Small intestine (tissue), 7 donors: ENCODE data around the gene PTPRCAP. TPM values are rescaled to one million over a fixed set of nuclear protein-coding genes. Genes with fewer than 3 reads are reported as not detected.
A peak's percentile ranks its signal among the peaks of the same experiment; 100 is the strongest.

Source experiments
- DNase-seq, 2 donors: peaks; one replicate each; pipeline versions ENCODE4 v3.0.0 to v3.0.0-alpha.2; 2013
- FAIRE-seq: peaks from 2 replicates; lab custom pipeline; 2012; peaks lifted over from hg19 to GRCh38; lab: Jason Lieb, UNC
- H3K27ac ChIP-seq, 3 donors: one replicate each; pipeline ENCODE4 v1.5.1; 2013; ENCODE audit warnings: low read length in 2 of 3, mild to moderate bottlenecking in 2 of 3, control low read depth in 1 of 3, inconsistent platforms in 1 of 3, low read depth in 1 of 3, moderate library complexity in 1 of 3
- H3K27me3 ChIP-seq, 3 donors: one replicate each; pipeline ENCODE4 v1.6.1; 2013; ENCODE audit warnings: low read length in 3 of 3, inconsistent platforms in 1 of 3; ENCODE audit not compliant: control insufficient read depth in 3 of 3, insufficient read depth in 3 of 3
- H3K36me3 ChIP-seq, 3 donors: one replicate each; pipeline ENCODE4 v1.6.1; 2013; ENCODE audit warnings: low read length in 3 of 3, inconsistent platforms in 1 of 3, low read depth in 1 of 3, mild to moderate bottlenecking in 1 of 3, moderate library complexity in 1 of 3; ENCODE audit not compliant: control insufficient read depth in 3 of 3, insufficient read depth in 2 of 3
- H3K4me1 ChIP-seq, 3 donors: one replicate each; pipeline ENCODE4 v1.6.1; 2013; ENCODE audit warnings: low read length in 2 of 3, inconsistent platforms in 1 of 3, low read depth in 1 of 3, mild to moderate bottlenecking in 1 of 3, moderate library complexity in 1 of 3; ENCODE audit not compliant: control insufficient read depth in 3 of 3, insufficient read depth in 2 of 3
- H3K4me3 ChIP-seq, 3 donors: one replicate each; pipeline ENCODE4 v1.5.1; 2013; ENCODE audit warnings: low read length in 3 of 3, control low read depth in 1 of 3, inconsistent platforms in 1 of 3, low read depth in 1 of 3, mild to moderate bottlenecking in 1 of 3, moderate library complexity in 1 of 3
- H3K9me3 ChIP-seq, 2 donors: one replicate each; pipeline ENCODE4 v1.6.1; 2013; ENCODE audit warnings: low read depth in 1 of 2, low read length in 1 of 2; ENCODE audit not compliant: control insufficient read depth in 2 of 2, insufficient read depth in 1 of 2
- WGBS, 3 donors: extraction: QIAGEN DNeasy Blood & Tissue Kit; methylation state at CpG; one replicate each; pipeline ENCODE4 v1.1.7; 2013; 5-methylcytosine and 5-hydroxymethylcytosine counted together
- polyA plus RNA-seq, 4 donors: library from polyadenylated mRNA; stranded (reverse) in 3 of 4; unstranded in 1 of 4; fragments of 200-250 nt in 3 of 4; fragments of 120-200 nt in 1 of 4; gene quantifications; one replicate each; pipeline versions ENCODE4 v1.2.1 to v1.2.3, GENCODE V29; 2013
- donor health status: healthy with polysubstance abuse.
- donor health status: control.
- donor health status: control.
- donor health status: Bipolar disorder and iron deficiency.
- donor health status: healthy.

PTPRCAP gene
- polyA plus RNA-seq, 4 donors = 7.5 to 34.6 (median 15.9) TPM

GRCh38 chr11:67440229-67441097 is 3.0 kb upstream of the PTPRCAP start:
- H3K36me3 ChIP-seq = peaks cover 0 to 71% (median 4%) of the 10 kb centered on the region in 3 donors
- DNase-seq = no peak
- no peak overlapping the region for H3K4me3 ChIP-seq
- 71 to 74% (median 73%) methylated on average over 16 to 17 of the region's 17 CpGs for WGBS, 3 donors
- H3K9me3 ChIP-seq = no peaks in the 10 kb centered on the region
- peak overlapping the region in 2 of 3 donors; percentile 11 to 42 for H3K27ac ChIP-seq
- H3K27me3 ChIP-seq = no peaks in the 10 kb centered on the region
- peaks cover 0 to 14% (median 5%) of the 10 kb centered on the region in 3 donors for H3K4me1 ChIP-seq
- no peak for FAIRE-seq

DNA sequence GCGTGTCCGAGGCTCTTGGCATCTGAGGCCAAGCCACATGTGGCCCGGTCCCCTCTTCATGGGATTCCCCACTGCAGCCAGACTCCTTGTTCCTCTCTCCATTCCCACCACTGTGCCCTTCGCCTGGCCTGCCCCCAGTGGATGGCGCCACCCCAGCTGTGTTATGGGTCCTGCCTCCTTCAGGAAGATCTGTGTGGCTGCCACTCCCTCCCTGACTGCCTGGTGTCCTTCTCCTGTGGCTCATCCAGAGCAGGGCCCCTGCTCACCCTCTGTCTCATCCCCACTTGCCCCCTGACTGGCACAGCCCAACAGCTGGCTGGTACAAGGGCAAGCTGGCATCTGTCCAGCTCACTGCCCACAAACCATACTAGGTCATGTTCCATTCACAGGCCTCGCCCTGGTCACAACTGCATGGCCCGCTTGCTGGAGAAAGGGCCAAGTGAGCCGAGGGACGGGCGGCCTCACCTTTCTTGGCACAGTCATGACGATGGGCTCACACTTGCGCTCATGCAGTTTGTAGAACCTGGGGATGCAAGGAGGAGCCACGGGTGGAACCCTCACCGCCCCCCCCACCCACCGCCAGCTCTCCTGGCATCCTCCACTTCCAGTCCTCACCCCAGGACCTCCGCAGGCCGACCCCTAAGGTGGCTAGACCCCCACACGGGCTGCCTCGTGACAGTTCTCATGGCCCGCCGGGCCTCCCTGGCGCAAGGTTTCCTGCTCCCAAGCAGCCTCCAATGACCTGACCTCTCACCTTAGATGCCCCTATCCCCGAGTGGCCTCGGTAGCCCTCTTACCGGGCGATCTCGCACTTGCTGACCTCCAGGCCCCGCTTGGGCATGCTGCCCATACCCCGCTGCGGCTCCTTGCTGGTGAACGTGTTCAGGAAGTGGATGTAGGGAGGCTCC is 2.1 kb upstream of the PTPRCAP start:
- Histone ChIP-seq H3K4me1 (peaks cover 0 to 13% (median 3%) of the 10 kb centered on the region in 3 donors), H3K27me3 (no peaks in the 10 kb centered on the region), H3K27ac (peak overlapping the region in 1 of 3 donors; percentile 62), H3K4me3 (no peak overlapping the region), H3K9me3 (no peaks in the 10 kb centered on the region), H3K36me3 (peaks cover 0 to 78% (median 8%) of the 10 kb centered on the region in 3 donors)
- peak in 1 of 2 donors; percentile 32 for DNase-seq
- 70 to 76% (median 72%) methylated on average over 31 of the region's 31 CpGs for WGBS, 3 donors
- FAIRE-seq = no peak

- DNase-seq (peak in 1 of 2 donors; percentile 31), FAIRE-seq (no peak)
- Histone ChIP-seq H3K36me3 (peaks cover 0 to 90% (median 8%) of the 10 kb centered on the region in 3 donors), H3K9me3 (no peaks in the 10 kb centered on the region), H3K4me3 (peak overlapping the region in 1 of 3 donors; percentile 58), H3K27ac (peak overlapping the region in 2 of 3 donors; percentile 13 to 87), H3K27me3 (no peaks in the 10 kb centered on the region), H3K4me1 (peaks cover 0 to 9% (median 3%) of the 10 kb centered on the region in 3 donors)
- 68 to 79% (median 70%) methylated on average over 31 to 41 of the region's 41 CpGs for WGBS, 3 donors
These were observed 848 bp upstream of the PTPRCAP start for GRCh38 chr11:67438158-67438902.

DNA sequence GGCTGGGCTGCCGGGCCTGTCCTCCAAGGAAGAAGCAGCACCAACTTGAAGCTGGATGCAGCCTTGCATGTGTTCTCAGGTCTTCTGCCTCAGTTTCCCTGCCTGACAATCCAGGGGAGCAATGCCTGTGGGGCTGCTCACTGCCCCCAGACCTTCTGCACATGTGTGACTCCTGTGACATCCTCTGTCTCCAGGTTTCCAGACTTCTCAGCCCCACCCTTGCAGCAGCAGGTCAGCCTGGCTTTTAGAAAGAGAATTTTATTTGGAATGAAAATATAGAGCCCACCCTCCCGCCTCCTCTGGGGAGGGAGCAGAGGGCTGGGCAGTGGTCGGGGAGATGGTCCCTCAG is 301 bp upstream of the PTPRCAP start:
- DNase-seq (no peak), FAIRE-seq (no peak)
- Histone ChIP-seq H3K9me3 (no peaks in the 10 kb centered on the region), H3K4me3 (peak overlapping the region; percentile 11 to 58 (median 53)), H3K27ac (peak overlapping the region in 2 of 3 donors; percentile 73 to 87), H3K27me3 (no peaks in the 10 kb centered on the region), H3K4me1 (peaks cover 0 to 8% (median 3%) of the 10 kb centered on the region in 3 donors), H3K36me3 (peaks cover 0 to 94% (median 8%) of the 10 kb centered on the region in 3 donors)
- 55 to 78% (median 57%) methylated on average over 3 of the region's 3 CpGs for WGBS, 3 donors

DNA sequence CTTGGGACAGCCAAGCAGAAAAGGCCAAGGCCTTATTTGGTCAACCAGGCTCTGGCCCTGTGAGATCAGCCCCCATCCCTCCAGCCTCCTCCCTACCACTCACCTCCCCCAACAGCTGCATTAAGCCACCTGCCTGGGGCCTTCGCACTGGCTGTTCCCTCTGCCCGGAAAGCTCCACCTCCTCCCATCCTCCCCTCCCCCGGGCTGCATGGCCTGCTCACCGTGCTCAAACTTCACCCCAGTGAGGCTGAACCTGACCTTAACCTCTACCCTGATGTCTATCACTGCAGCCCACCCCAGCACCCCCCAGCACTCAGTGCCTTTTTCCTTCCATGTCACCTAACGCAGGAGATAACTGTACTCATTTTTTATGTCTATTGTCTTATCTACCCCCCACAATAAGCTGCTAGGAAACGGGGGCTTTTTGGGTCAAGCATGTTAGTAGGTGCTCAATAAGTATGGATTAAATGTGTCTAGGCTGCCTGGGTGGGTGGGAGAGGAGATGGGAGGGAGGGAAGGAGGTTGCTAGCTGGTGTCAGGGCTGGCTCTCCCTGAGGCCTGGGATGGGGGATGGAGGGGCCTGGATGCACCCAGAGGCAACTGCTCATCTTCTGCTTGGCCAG is 912 bp downstream of the PTPRCAP start:
- Histone ChIP-seq H3K27ac (peak overlapping the region in 1 of 3 donors; percentile 55), H3K4me3 (peak overlapping the region; percentile 3 to 58 (median 51)), H3K36me3 (peaks cover 8 to 97% (median 11%) of the 10 kb centered on the region in 3 donors), H3K4me1 (peaks cover 0 to 3% (median 0%) of the 10 kb centered on the region in 3 donors), H3K9me3 (no peaks in the 10 kb centered on the region), H3K27me3 (no peaks in the 10 kb centered on the region)
- 43 to 62% (median 43%) methylated on average over 6 of the region's 6 CpGs for whole genome bisulfite sequencing, 3 donors
- DNase-seq (peak in 1 of 2 donors; percentile 46), FAIRE-seq (no peak)

DNA sequence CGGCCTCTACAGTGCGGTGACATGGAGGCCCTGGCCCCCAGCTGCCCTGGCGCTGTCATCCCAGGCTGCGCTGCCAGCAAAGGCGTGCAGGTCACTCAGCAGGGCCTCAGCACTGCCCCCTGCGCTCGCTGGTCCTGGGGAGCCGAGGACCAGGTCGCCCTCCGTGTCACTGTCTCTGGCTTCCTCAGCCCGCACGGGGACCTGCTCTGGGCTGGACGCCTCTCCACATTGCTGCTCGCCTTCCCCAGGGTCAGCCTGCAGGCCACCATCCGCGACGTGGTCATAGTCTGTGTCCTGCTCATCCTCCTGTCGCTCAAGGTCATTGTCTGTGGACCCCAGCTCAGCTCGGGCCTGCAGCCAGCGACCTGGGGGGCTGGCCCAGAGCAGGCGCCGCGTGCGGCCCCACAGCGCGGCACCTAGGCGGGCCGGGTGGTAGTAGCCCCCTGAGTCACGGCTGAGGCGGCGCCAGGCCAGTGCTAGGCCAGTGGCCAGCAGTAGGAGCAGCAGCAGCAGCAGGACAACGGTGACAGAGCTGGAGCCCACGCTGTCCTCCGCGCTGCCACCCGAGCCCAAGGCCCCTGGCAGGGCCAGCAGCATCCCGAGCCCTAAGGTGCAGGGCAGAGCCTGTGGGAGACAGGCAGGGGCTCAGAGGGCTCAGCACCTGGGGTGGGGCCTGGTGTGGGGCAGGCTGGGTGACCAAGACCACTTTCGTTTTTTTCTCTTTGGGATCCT is 1.6 kb downstream of the PTPRCAP start:
- no peaks in the 10 kb centered on the region for H3K27me3 ChIP-seq
- peaks cover 0 to 3% (median 0%) of the 10 kb centered on the region in 3 donors for H3K4me1 ChIP-seq
- FAIRE-seq (no peak), DNase-seq (no peak)
- H3K27ac ChIP-seq = peak overlapping the region in 1 of 3 donors; percentile 32
- H3K36me3 ChIP-seq = peaks cover 8 to 97% (median 11%) of the 10 kb centered on the region in 3 donors
- no peaks in the 10 kb centered on the region for H3K9me3 ChIP-seq
- peak overlapping the region; percentile 3 to 58 (median 51) for H3K4me3 ChIP-seq
- WGBS, 3 donors = 77 to 90% (median 77%) methylated on average over 37 to 38 of the region's 38 CpGs

DNA sequence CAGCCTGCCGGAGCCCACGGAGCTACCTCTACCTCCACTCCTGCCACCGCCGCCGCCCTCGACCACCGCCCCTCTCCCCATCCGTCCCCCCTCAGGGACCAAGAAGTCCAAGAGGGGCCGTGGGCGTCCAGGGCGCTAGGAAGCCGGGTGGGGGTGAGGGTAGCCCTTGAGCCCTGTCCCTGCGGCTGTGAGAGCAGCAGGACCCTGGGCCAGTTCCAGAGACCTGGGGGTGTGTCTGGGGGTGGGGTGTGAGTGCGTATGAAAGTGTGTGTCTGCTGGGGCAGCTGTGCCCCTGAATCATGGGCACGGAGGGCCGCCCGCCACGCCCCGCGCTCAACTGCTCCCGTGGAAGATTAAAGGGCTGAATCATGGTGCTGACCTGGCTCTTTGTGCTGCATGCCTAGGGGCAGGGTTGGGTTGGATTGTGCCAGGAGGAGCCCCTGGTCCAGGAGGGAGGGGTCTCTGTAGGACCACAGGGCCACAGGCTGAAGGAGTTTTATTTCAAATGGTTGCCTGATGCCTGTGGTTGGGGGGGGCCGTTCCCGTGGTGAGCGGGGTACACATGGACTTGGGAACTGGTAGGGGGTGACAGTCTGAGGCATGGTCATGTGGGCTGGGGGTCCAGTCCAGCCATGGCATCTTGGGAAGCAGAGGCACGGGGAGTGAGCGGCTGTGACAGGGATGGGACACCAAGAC is 2.3 kb downstream of the PTPRCAP start:
- H3K4me1 ChIP-seq = no peaks in the 10 kb centered on the region
- WGBS, 3 donors = 71 to 75% (median 75%) methylated on average over 23 to 26 of the region's 26 CpGs
- DNase-seq (no peak), FAIRE-seq (no peak)
- no peaks in the 10 kb centered on the region for H3K27me3 ChIP-seq
- no peaks in the 10 kb centered on the region for H3K9me3 ChIP-seq
- no peak overlapping the region for H3K27ac ChIP-seq
- peaks cover 11 to 97% (median 13%) of the 10 kb centered on the region in 3 donors for H3K36me3 ChIP-seq
- peak overlapping the region in 1 of 3 donors; percentile 58 for H3K4me3 ChIP-seq
